ENCODE measurements around the gene SSC5D.

GRCh38 chr19:55563261-55563690 lies 75.0 kb downstream of the SSC5D start:
- TF ChIP-seq REST (IDR thresholded peaks at IDR 0.05; ENCODE audit: borderline replicate concordance) (no peak), REST (CRISPR knock-in tag; IDR thresholded peaks at IDR 0.05; ENCODE audit: low read depth) (no peak), MAFK (IDR thresholded peaks at IDR 0.05; ENCODE audit: low read length) (no peak), ATF2 (CRISPR knock-in tag; IDR thresholded peaks at IDR 0.05) (no peak), ZFPM2 (CRISPR knock-in tag; IDR thresholded peaks at IDR 0.05) (no peak), CREB3 (tag; conservative IDR thresholded peaks at IDR 0.05; ENCODE audit: low read depth) (no peak), NFIC (IDR thresholded peaks at IDR 0.05) (no peak), ZNF584 (CRISPR knock-in tag; IDR thresholded peaks at IDR 0.05; ENCODE audit: low read depth) (no peak), NRF1 (conservative IDR thresholded peaks at IDR 0.05 in 1 of 2, IDR thresholded peaks at IDR 0.05 in 1 of 2) (no peak), RFX5 (IDR thresholded peaks at IDR 0.05; ENCODE audit: low read depth, low read length) (no peak)
